WERI-Rb-1 (cell line): ENCODE measurements around the gene TNNC1.

Experiments
- DNase-seq: peaks from one replicate; pipeline ENCODE4 v3.0.0-alpha.2; 2020
- H3K27ac ChIP-seq: fragments of 250-450 bp; sonication (Bioruptor Pico); 2 replicates; pipeline ENCODE4 v1.5.1; 2020; ENCODE audit warnings: mild to moderate bottlenecking, moderate library complexity
- H3K27me3 ChIP-seq: fragments of 250-450 bp; sonication (Bioruptor Pico); 2 replicates; pipeline ENCODE4 v1.5.1; 2021; ENCODE audit warnings: mild to moderate bottlenecking, low read depth, moderate library complexity; ENCODE audit not compliant: insufficient read depth, severe bottlenecking
- H3K36me3 ChIP-seq: fragments of 250-450 bp; sonication (Bioruptor Pico); 2 replicates; pipeline ENCODE4 v1.5.1; 2020; ENCODE audit warnings: mild to moderate bottlenecking, moderate library complexity
- H3K4me3 ChIP-seq: 2 replicates; pipeline ENCODE4 v1.5.1; 2011; ENCODE audit warnings: low read depth, mild to moderate bottlenecking, control low read depth, low read length
- H3K9me3 ChIP-seq: fragments of 250-450 bp; sonication (Bioruptor Pico); 2 replicates; pipeline ENCODE4 v1.5.1; 2021; ENCODE audit warnings: mild to moderate bottlenecking, moderate library complexity; ENCODE audit not compliant: severe bottlenecking
- CTCF ChIP-seq: IDR thresholded peaks from 2 replicates; pipeline ENCODE4 v1.5.1; 2011; ENCODE audit warnings: low read depth, mild to moderate bottlenecking, control low read depth, inconsistent platforms, low read length

The TNNC1 gene

DNA sequence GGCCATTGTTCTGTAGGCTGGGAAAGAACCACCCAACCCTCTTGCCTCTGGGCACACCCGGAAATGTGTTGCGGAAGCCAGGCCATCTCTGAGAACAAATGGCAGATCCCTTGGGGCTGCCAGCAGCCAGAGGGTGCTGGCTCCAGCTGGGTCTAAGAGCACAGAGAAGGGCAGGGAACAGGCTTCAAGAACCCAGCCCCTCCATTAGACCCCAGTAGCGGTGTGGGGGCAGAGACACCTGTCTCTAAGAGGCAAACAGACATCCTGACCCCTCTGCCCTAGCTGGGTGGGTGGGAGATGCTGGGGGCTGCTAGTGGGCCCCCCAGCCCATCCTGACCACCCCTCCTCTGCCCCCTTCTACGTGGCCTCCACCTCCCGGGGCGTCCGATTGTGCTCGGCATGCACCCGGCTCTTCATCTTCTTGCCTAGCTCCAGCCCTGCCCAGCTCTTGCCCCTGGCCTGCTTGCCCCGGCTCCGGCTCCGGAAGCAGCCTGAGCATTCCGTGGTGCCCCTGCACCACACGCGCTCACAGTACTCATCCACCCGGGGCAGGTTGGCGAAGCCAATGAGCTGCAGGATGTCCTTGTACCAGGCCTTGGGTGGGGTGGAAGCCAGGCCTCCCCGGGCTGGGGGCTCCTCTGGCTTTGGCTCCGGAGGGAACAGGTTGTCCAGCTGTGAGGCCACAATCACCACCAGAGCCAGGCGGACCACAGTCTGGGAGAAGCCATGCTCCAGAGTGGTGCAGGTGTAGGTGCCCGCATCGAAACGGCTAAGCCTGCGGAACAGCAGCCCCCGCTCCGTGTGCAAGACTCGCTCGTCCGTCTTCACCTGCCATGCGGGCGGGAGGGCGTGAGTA is 18.4 kb downstream of the TNNC1 start:
- Histone ChIP-seq H3K27ac (no peak overlapping the region), H3K27me3 (no peaks in the 10 kb centered on the region), H3K36me3 (no peaks in the 10 kb centered on the region), H3K4me3 (no peak overlapping the region), H3K9me3 (no peaks in the 10 kb centered on the region)
- TF ChIP-seq CTCF: no peak
- DNase-seq: peak; percentile 5

- H3K36me3 ChIP-seq: no peaks in the 10 kb centered on the region
- H3K27ac ChIP-seq: peak overlapping the region; percentile 66
- H3K4me3 ChIP-seq: no peak overlapping the region
- no peaks in the 10 kb centered on the region for H3K9me3 ChIP-seq
- peak; percentile 9 for DNase-seq
- TF ChIP-seq CTCF: no peak
- no peaks in the 10 kb centered on the region for H3K27me3 ChIP-seq
These were observed 19.2 kb downstream of the TNNC1 start for GRCh38 chr3:52434491-52435115.

DNA sequence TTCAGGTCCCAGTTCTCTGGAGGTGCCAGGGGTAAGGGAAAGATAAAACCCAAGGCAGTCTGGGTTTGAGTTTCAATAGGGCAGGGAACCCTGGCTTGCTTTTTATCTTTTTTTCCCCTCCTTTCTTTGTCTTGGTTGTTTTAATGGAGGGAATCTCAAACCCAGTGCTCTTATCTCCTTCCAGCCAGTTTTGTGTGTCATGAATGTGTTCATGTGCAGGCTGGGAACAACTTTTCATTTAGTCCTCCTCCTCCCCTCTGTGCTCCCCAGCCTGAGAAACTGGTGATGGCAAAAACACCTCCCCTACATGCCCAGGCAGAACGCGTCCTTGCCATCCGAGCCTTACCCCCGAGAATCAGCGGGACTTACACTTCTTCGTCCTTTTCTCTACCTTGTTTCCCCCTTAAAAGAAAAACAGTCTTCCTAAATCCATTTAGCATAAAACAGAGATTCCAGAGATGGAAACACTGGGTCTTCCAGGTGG is 19.8 kb downstream of the TNNC1 start:
- no peak for DNase-seq

GRCh38 chr3:52433328-52433995 is 20.4 kb downstream of the TNNC1 start:
- no peak for TF ChIP-seq CTCF
- Histone ChIP-seq H3K4me3 (no peak overlapping the region), H3K9me3 (no peaks in the 10 kb centered on the region), H3K27ac (peak overlapping the region; percentile 66), H3K36me3 (no peaks in the 10 kb centered on the region), H3K27me3 (no peaks in the 10 kb centered on the region)
- DNase-seq: peak; percentile 81

More for the DNA sequence above, 19.8 kb downstream of the TNNC1 start:
- TF ChIP-seq CTCF: no peak
- Histone ChIP-seq H3K4me3 (no peak overlapping the region), H3K27me3 (no peaks in the 10 kb centered on the region), H3K9me3 (no peaks in the 10 kb centered on the region), H3K27ac (peak overlapping the region; percentile 66), H3K36me3 (no peaks in the 10 kb centered on the region)

DNA sequence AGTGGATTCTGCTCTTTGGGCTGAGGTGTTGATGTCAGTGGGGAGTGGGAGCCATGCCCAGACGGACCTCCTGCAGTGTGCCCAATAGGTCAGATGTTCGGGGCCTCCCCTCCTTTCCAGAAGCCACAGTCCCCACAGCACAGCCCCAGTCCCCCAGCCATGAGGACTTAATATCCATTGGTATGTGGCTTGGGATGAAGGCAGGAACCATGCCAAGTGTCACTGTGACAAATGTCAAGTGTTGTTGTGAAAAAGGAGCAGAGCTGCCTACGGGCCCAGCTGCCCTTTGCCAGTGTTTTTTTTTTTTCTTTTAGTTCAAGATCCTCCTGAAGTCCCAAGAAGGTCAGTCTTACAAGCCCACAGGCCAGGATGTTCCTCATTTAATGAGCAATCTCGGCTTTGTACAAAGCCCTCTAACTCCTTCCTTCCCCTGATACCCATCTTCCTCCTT is 21.1 kb downstream of the TNNC1 start:
- Histone ChIP-seq H3K4me3 (no peak overlapping the region), H3K36me3 (no peaks in the 10 kb centered on the region), H3K9me3 (no peaks in the 10 kb centered on the region), H3K27ac (peak overlapping the region; percentile 66; the same call in 1 of the 2 replicates), H3K27me3 (no peaks in the 10 kb centered on the region)
- no peak for DNase-seq
- TF ChIP-seq CTCF: no peak
